A673 (cell line): ENCODE results near the gene CATSPERE.

Source experiments
- EZH2 ChIP-seq: fragments of 200-600 bp; sonication (generic); IDR thresholded peaks from 2 replicates; pipeline ENCODE4 v1.6.1; 2017; ENCODE audit warnings: borderline replicate concordance, low read depth, mild to moderate bottlenecking, mixed read lengths, antibody characterized with exemption, low read length; ENCODE audit not compliant: poor library complexity, severe bottlenecking
- TF ChIP-seq, protein P1 (sequence below): fragments of 300-800, 200-600 bp; sonication (generic); conservative IDR thresholded peaks from 2 replicates; pipeline ENCODE4 v1.5.1; 2017; ENCODE audit warnings: low read depth, mild to moderate bottlenecking, antibody characterized with exemption, low read length, moderate library complexity, mixed read lengths

DNA sequence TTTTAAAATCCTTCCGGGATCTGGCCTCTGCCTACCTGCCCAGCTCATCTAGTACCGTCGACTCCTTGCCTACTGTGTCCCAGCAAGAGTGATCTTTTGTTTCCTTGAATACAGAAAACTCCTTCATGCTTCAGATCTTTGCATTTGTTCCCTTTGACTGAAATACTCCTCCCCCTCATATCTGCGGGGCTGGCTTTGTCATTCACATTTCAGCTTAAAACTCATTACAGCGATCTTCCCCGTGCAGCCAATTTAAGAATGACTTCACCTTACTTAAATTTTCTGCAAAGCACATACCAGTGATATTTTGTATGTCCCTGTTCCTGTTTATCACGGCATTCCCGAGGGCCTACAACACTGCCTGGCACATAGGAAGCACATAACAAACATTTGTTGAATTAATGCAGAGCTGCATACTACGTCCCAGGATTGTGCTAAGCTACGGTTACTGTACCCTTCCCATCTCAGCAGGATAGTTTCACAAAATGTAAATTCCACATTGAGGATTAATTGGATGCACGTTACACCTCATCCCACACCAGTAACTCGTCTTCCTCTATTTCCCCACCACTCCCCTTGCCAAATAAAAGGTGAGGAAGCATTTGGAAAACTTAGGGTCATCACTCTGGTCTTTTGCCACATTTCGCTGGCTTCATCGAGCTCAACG is 191.0 kb downstream of the CATSPERE start:
- TF ChIP-seq, protein P1, sequence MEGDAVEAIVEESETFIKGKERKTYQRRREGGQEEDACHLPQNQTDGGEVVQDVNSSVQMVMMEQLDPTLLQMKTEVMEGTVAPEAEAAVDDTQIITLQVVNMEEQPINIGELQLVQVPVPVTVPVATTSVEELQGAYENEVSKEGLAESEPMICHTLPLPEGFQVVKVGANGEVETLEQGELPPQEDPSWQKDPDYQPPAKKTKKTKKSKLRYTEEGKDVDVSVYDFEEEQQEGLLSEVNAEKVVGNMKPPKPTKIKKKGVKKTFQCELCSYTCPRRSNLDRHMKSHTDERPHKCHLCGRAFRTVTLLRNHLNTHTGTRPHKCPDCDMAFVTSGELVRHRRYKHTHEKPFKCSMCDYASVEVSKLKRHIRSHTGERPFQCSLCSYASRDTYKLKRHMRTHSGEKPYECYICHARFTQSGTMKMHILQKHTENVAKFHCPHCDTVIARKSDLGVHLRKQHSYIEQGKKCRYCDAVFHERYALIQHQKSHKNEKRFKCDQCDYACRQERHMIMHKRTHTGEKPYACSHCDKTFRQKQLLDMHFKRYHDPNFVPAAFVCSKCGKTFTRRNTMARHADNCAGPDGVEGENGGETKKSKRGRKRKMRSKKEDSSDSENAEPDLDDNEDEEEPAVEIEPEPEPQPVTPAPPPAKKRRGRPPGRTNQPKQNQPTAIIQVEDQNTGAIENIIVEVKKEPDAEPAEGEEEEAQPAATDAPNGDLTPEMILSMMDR = no peak
- TF ChIP-seq EZH2 = no peak
